ENCODE results near the gene DLAT.
"Not testable (repeated sequence)": the region's sequence is repeated elsewhere in the genome, so short reads cannot be mapped to it uniquely, and the experiment has no call there.

The DLAT gene

GRCh38 chr11:112002491-112003216 is 22.6 kb upstream of the DLAT start:
- Histone ChIP-seq H3K36me3 (ENCODE audit: control insufficient read depth in 5 of 5, insufficient read depth in 5 of 5, low read length in 5 of 5) (peaks cover 11 to 44% (median 17%) of the 10 kb centered on the region in 5 donors), H3K4me3 (ENCODE audit: low read depth in 1 of 5, low read length in 5 of 5) (no peak overlapping the region), H3K27me3 (ENCODE audit: control insufficient read depth in 5 of 5, insufficient read depth in 4 of 5, low read length in 5 of 5) (no peaks in the 10 kb centered on the region), H3K9ac (ENCODE audit: low read length in 5 of 5) (no peak overlapping the region), H3K4me1 (ENCODE audit: control insufficient read depth in 5 of 5, insufficient read depth in 5 of 5, low read length in 5 of 5) (no peaks in the 10 kb centered on the region), H3K27ac (ENCODE audit: low read depth, low read length) (no peak overlapping the region), H3K9me3 (ENCODE audit: control insufficient read depth in 5 of 5, low read length in 5 of 5) (no peaks in the 10 kb centered on the region)

GRCh38 chr11:112004389-112004788 is 20.8 kb upstream of the DLAT start:
- Histone ChIP-seq H3K27ac (ENCODE audit: low read depth, low read length) (no peak overlapping the region), H3K9me3 (ENCODE audit: control insufficient read depth in 5 of 5, low read length in 5 of 5) (no peaks in the 10 kb centered on the region), H3K9ac (ENCODE audit: low read length in 5 of 5) (no peak overlapping the region), H3K27me3 (ENCODE audit: control insufficient read depth in 5 of 5, insufficient read depth in 4 of 5, low read length in 5 of 5) (no peaks in the 10 kb centered on the region), H3K4me3 (ENCODE audit: low read depth in 1 of 5, low read length in 5 of 5) (no peak overlapping the region), H3K4me1 (ENCODE audit: control insufficient read depth in 5 of 5, insufficient read depth in 5 of 5, low read length in 5 of 5) (no peaks in the 10 kb centered on the region), H3K36me3 (ENCODE audit: control insufficient read depth in 5 of 5, insufficient read depth in 5 of 5, low read length in 5 of 5) (peaks cover 11 to 35% (median 15%) of the 10 kb centered on the region in 5 donors)

GRCh38 chr11:112005422-112006094 is 19.6 kb upstream of the DLAT start:
- Histone ChIP-seq H3K9me3 (ENCODE audit: control insufficient read depth in 5 of 5, low read length in 5 of 5) (no peaks in the 10 kb centered on the region), H3K27me3 (ENCODE audit: control insufficient read depth in 5 of 5, insufficient read depth in 4 of 5, low read length in 5 of 5) (no peaks in the 10 kb centered on the region), H3K4me1 (ENCODE audit: control insufficient read depth in 5 of 5, insufficient read depth in 5 of 5, low read length in 5 of 5) (no peaks in the 10 kb centered on the region), H3K36me3 (ENCODE audit: control insufficient read depth in 5 of 5, insufficient read depth in 5 of 5, low read length in 5 of 5) (peaks cover 11 to 29% (median 15%) of the 10 kb centered on the region in 5 donors), H3K27ac (ENCODE audit: low read depth, low read length) (no peak overlapping the region), H3K4me3 (ENCODE audit: low read depth in 1 of 5, low read length in 5 of 5) (no peak overlapping the region), H3K9ac (ENCODE audit: low read length in 5 of 5) (no peak overlapping the region)

- H3K9ac ChIP-seq (ENCODE audit: low read length in 5 of 5); H3K4me3 ChIP-seq (ENCODE audit: low read depth in 1 of 5, low read length in 5 of 5); H3K4me1 ChIP-seq (ENCODE audit: control insufficient read depth in 5 of 5, insufficient read depth in 5 of 5, low read length in 5 of 5); H3K27me3 ChIP-seq (ENCODE audit: control insufficient read depth in 5 of 5, insufficient read depth in 4 of 5, low read length in 5 of 5); H3K27ac ChIP-seq (ENCODE audit: low read depth, low read length); H3K9me3 ChIP-seq (ENCODE audit: control insufficient read depth in 5 of 5, low read length in 5 of 5): not testable (repeated sequence)
- peaks cover 7 to 24% (median 12%) of the 10 kb centered on the region in 5 donors for H3K36me3 ChIP-seq (ENCODE audit: control insufficient read depth in 5 of 5, insufficient read depth in 5 of 5, low read length in 5 of 5)
Measured at GRCh38 chr11:112006095-112006441, 19.1 kb upstream of the DLAT start.

GRCh38 chr11:112011451-112011850 is 13.8 kb upstream of the DLAT start:
- H3K4me3 ChIP-seq (ENCODE audit: low read depth in 1 of 5, low read length in 5 of 5); H3K9me3 ChIP-seq (ENCODE audit: control insufficient read depth in 5 of 5, low read length in 5 of 5); H3K27me3 ChIP-seq (ENCODE audit: control insufficient read depth in 5 of 5, insufficient read depth in 4 of 5, low read length in 5 of 5); H3K36me3 ChIP-seq (ENCODE audit: control insufficient read depth in 5 of 5, insufficient read depth in 5 of 5, low read length in 5 of 5); H3K9ac ChIP-seq (ENCODE audit: low read length in 5 of 5); H3K27ac ChIP-seq (ENCODE audit: low read depth, low read length); H3K4me1 ChIP-seq (ENCODE audit: control insufficient read depth in 5 of 5, insufficient read depth in 5 of 5, low read length in 5 of 5): not testable (repeated sequence)

GRCh38 chr11:112012874-112013273 is 12.3 kb upstream of the DLAT start:
- H3K27me3 ChIP-seq (ENCODE audit: control insufficient read depth in 5 of 5, insufficient read depth in 4 of 5, low read length in 5 of 5) = no peaks in the 10 kb centered on the region
- H3K4me1 ChIP-seq (ENCODE audit: control insufficient read depth in 5 of 5, insufficient read depth in 5 of 5, low read length in 5 of 5) = peaks cover 3 to 19% (median 13%) of the 10 kb centered on the region in 5 donors
- H3K36me3 ChIP-seq (ENCODE audit: control insufficient read depth in 5 of 5, insufficient read depth in 5 of 5, low read length in 5 of 5) = no peaks in the 10 kb centered on the region
- no peak overlapping the region for H3K9ac ChIP-seq (ENCODE audit: low read length in 5 of 5)
- no peaks in the 10 kb centered on the region for H3K9me3 ChIP-seq (ENCODE audit: control insufficient read depth in 5 of 5, low read length in 5 of 5)
- H3K27ac ChIP-seq (ENCODE audit: low read depth, low read length) = no peak overlapping the region
- H3K4me3 ChIP-seq (ENCODE audit: low read depth in 1 of 5, low read length in 5 of 5) = no peak overlapping the region

GRCh38 chr11:112013497-112014164 is 11.6 kb upstream of the DLAT start:
- Histone ChIP-seq H3K4me1 (ENCODE audit: control insufficient read depth in 5 of 5, insufficient read depth in 5 of 5, low read length in 5 of 5) (peaks cover 3 to 22% (median 15%) of the 10 kb centered on the region in 5 donors), H3K27ac (ENCODE audit: low read depth, low read length) (peak overlapping the region; percentile 63), H3K9me3 (ENCODE audit: control insufficient read depth in 5 of 5, low read length in 5 of 5) (no peaks in the 10 kb centered on the region), H3K36me3 (ENCODE audit: control insufficient read depth in 5 of 5, insufficient read depth in 5 of 5, low read length in 5 of 5) (peaks cover 0 to under 1% (median 0%) of the 10 kb centered on the region in 5 donors), H3K4me3 (ENCODE audit: low read depth in 1 of 5, low read length in 5 of 5) (no peak overlapping the region), H3K27me3 (ENCODE audit: control insufficient read depth in 5 of 5, insufficient read depth in 4 of 5, low read length in 5 of 5) (no peaks in the 10 kb centered on the region), H3K9ac (ENCODE audit: low read length in 5 of 5) (no peak overlapping the region)

GRCh38 chr11:112016088-112016764 is 9.0 kb upstream of the DLAT start:
- no peaks in the 10 kb centered on the region for H3K27me3 ChIP-seq (ENCODE audit: control insufficient read depth in 5 of 5, insufficient read depth in 4 of 5, low read length in 5 of 5)
- H3K9ac ChIP-seq (ENCODE audit: low read length in 5 of 5) = peak overlapping the region in 3 of 5 donors; percentile 9 to 57 (median 41)
- H3K4me1 ChIP-seq (ENCODE audit: control insufficient read depth in 5 of 5, insufficient read depth in 5 of 5, low read length in 5 of 5) = peaks cover 3 to 47% (median 33%) of the 10 kb centered on the region in 5 donors
- H3K36me3 ChIP-seq (ENCODE audit: control insufficient read depth in 5 of 5, insufficient read depth in 5 of 5, low read length in 5 of 5) = peaks cover 4 to 10% (median 5%) of the 10 kb centered on the region in 5 donors
- no peak overlapping the region for H3K4me3 ChIP-seq (ENCODE audit: low read depth in 1 of 5, low read length in 5 of 5)
- H3K27ac ChIP-seq (ENCODE audit: low read depth, low read length) = peak overlapping the region; percentile 94
- H3K9me3 ChIP-seq (ENCODE audit: control insufficient read depth in 5 of 5, low read length in 5 of 5) = no peaks in the 10 kb centered on the region

- H3K27me3 ChIP-seq (ENCODE audit: control insufficient read depth in 5 of 5, insufficient read depth in 4 of 5, low read length in 5 of 5) = no peaks in the 10 kb centered on the region
- no peak overlapping the region for H3K4me3 ChIP-seq (ENCODE audit: low read depth in 1 of 5, low read length in 5 of 5)
- H3K9me3 ChIP-seq (ENCODE audit: control insufficient read depth in 5 of 5, low read length in 5 of 5) = no peaks in the 10 kb centered on the region
- peak overlapping the region; percentile 94 for H3K27ac ChIP-seq (ENCODE audit: low read depth, low read length)
- H3K4me1 ChIP-seq (ENCODE audit: control insufficient read depth in 5 of 5, insufficient read depth in 5 of 5, low read length in 5 of 5) = peaks cover 3 to 48% (median 35%) of the 10 kb centered on the region in 5 donors
- H3K36me3 ChIP-seq (ENCODE audit: control insufficient read depth in 5 of 5, insufficient read depth in 5 of 5, low read length in 5 of 5) = peaks cover 4 to 10% (median 5%) of the 10 kb centered on the region in 5 donors
- peak overlapping the region in 3 of 5 donors; percentile 9 to 77 (median 57) for H3K9ac ChIP-seq (ENCODE audit: low read length in 5 of 5)
Measured at GRCh38 chr11:112016765-112017376, 8.3 kb upstream of the DLAT start.

Measured in subcutaneous abdominal adipose tissue (tissue), 5 donors.